Hepatocyte (in vitro differentiated cells): Measurements from ENCODE around the gene UGT1A6. TPM values are rescaled to one million over a fixed set of nuclear protein-coding genes. Genes with fewer than 3 reads are reported as not detected.

Experiments
- DNase-seq: peaks from one replicate; pipeline ENCODE4 v3.0.0-alpha.2; 2016; ENCODE audit warnings: low spot score
- H2AFZ ChIP-seq: fragments of 200-600 bp; sonication (generic); 2 replicates; pipeline ENCODE4 v1.6.0; 2016; ENCODE audit warnings: antibody characterized with exemption, mild to moderate bottlenecking
- H3K27ac ChIP-seq: fragments of 200-600 bp; sonication (generic); 2 replicates; pipeline ENCODE4 v1.5.1; 2016; ENCODE audit warnings: mild to moderate bottlenecking
- H3K27me3 ChIP-seq: fragments of 200-600 bp; sonication (generic); 2 replicates; pipeline ENCODE4 v1.6.1; 2016
- H3K36me3 ChIP-seq: fragments of 200-600 bp; sonication (generic); replicated peaks from 2 replicates; pipeline ENCODE4 v1.5.1; 2016; ENCODE audit warnings: low read depth; ENCODE audit not compliant: insufficient read depth
- H3K4me1 ChIP-seq: fragments of 200-600 bp; sonication (generic); 2 replicates; pipeline ENCODE4 v1.5.1; 2016; ENCODE audit warnings: mild to moderate bottlenecking, moderate library complexity; ENCODE audit not compliant: insufficient read depth
- H3K4me2 ChIP-seq: fragments of 200-600 bp; sonication (generic); 2 replicates; pipeline ENCODE4 v1.6.0; 2016
- H3K4me3 ChIP-seq: fragments of 200-600 bp; sonication (generic); 2 replicates; pipeline ENCODE4 v1.5.1; 2016; ENCODE audit warnings: mild to moderate bottlenecking
- H3K79me2 ChIP-seq: fragments of 200-600 bp; sonication (generic); 2 replicates; pipeline ENCODE4 v1.6.0; 2017; ENCODE audit warnings: mild to moderate bottlenecking
- H3K9me2 ChIP-seq: fragments of 200-600 bp; sonication (generic); replicated peaks from 2 replicates; pipeline ENCODE4 v1.6.0; 2017; ENCODE audit warnings: mild to moderate bottlenecking; ENCODE audit not compliant: insufficient read depth
- H3K9me3 ChIP-seq: fragments of 200-600 bp; sonication (generic); 2 replicates; pipeline ENCODE4 v1.5.1; 2016; ENCODE audit warnings: low read depth, mild to moderate bottlenecking
- H4K20me1 ChIP-seq: fragments of 200-600 bp; sonication (generic); 2 replicates; pipeline ENCODE4 v1.6.0; 2016; ENCODE audit warnings: mild to moderate bottlenecking; ENCODE audit not compliant: insufficient read depth, poor library complexity, severe bottlenecking
- EZH2 ChIP-seq: fragments of 200-600 bp; sonication (generic); IDR thresholded peaks from 2 replicates; pipeline ENCODE4 v1.6.1; 2016; ENCODE audit warnings: antibody characterized with exemption, mild to moderate bottlenecking, borderline replicate concordance
- EZH2phosphoT487 ChIP-seq: fragments of 200-600 bp; sonication (generic); IDR thresholded peaks from one replicate; pipeline ENCODE4 v1.6.1; 2018; ENCODE audit warnings: antibody characterized with exemption, mild to moderate bottlenecking, low read depth, moderate library complexity; ENCODE audit not compliant: unreplicated experiment, severe bottlenecking
- WGBS: methylation state at CpG from one replicate; pipeline ENCODE4 v1.1.6; 2016; ENCODE audit warnings: low lambda C conversion rate; ENCODE audit errors: missing lambda C conversion rate; 5-methylcytosine and 5-hydroxymethylcytosine counted together
- polyA plus RNA-seq: library from polyadenylated mRNA; unstranded; fragments of >200 nt; fragmentation: Nextera tagmentation; extraction: Ambion mirVana; gene quantifications from 2 replicates; pipeline ENCODE4 v1.2.1, GENCODE V29; 2016
- total RNA-seq: library from RNA; depleted of rRNA; stranded (reverse); fragments of >200 nt; gene quantifications from 2 replicates; pipeline ENCODE4 v1.2.3, GENCODE V29; 2014
- TF ChIP-seq, protein P1 (sequence below): fragments of 200-600 bp; sonication (generic); IDR thresholded peaks from 2 replicates; pipeline ENCODE4 v1.5.1; 2016; ENCODE audit warnings: antibody characterized with exemption, mild to moderate bottlenecking; ENCODE audit not compliant: poor library complexity

Gene UGT1A6
- total and polyA plus RNA-seq, 2 experiments from 2014 or later: 0.77 to 3.4 TPM

DNA sequence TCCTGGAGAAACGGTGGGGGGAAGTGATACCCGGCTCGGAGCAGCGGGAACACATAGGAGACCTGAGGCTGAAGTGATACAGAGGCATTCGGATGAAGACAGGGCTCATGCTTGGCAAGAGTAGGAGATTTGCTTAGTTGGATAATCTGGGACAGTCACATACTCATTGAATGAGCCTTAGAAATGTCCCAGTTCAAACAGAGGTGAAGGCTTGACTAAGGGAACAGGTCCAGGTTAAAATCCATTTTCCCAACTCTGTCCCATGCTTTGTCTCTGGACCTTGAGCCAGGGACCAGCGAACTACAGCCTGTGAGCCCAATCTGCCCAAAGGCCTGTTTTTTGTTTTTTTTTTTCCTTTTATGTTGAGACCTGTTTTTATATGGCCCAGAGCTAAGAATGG is 1.3 kb downstream of the UGT1A6 start:
- Histone ChIP-seq H3K27ac (no peak overlapping the region), H3K4me3 (no peak overlapping the region), H3K9me3 (no peaks in the 10 kb centered on the region), H3K27me3 (no peaks in the 10 kb centered on the region), H3K4me1 (peaks cover 5% of the 10 kb centered on the region), H3K4me2 (no peak overlapping the region), H2AFZ (no peak overlapping the region), H4K20me1 (no peaks in the 10 kb centered on the region), H3K9me2 (no peaks in the 10 kb centered on the region), H3K79me2 (no peaks in the 10 kb centered on the region), H3K36me3 (no peaks in the 10 kb centered on the region)
- WGBS: 94% methylated on average over 6 of the region's 6 CpGs
- TF ChIP-seq EZH2phosphoT487 (no peak), EZH2 (no peak)
- TF ChIP-seq, protein P1, sequence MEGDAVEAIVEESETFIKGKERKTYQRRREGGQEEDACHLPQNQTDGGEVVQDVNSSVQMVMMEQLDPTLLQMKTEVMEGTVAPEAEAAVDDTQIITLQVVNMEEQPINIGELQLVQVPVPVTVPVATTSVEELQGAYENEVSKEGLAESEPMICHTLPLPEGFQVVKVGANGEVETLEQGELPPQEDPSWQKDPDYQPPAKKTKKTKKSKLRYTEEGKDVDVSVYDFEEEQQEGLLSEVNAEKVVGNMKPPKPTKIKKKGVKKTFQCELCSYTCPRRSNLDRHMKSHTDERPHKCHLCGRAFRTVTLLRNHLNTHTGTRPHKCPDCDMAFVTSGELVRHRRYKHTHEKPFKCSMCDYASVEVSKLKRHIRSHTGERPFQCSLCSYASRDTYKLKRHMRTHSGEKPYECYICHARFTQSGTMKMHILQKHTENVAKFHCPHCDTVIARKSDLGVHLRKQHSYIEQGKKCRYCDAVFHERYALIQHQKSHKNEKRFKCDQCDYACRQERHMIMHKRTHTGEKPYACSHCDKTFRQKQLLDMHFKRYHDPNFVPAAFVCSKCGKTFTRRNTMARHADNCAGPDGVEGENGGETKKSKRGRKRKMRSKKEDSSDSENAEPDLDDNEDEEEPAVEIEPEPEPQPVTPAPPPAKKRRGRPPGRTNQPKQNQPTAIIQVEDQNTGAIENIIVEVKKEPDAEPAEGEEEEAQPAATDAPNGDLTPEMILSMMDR: no peak
- DNase-seq: no peak

DNA sequence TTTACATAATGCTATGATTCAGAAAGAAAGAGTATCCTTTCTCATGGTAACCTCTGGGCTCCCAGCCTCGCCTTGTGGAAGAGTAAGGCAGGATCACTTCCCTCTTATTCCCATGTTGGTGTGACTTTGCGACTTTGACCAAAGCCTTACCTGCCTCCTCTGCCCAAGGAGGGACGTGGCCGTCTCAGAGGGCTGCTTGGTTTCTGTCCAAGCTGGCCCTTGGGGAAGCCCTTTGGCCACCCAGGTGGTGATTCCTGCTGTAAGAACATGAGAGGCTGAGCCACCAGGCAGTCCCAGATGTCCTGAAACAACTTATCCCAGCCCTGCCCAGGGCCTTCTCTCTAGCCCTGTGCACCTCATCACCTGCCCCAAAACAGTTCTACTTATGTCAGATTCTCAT is 6.0 kb downstream of the UGT1A6 start:
- Histone ChIP-seq H3K79me2 (no peaks in the 10 kb centered on the region), H3K27ac (no peak overlapping the region), H3K9me2 (no peaks in the 10 kb centered on the region), H2AFZ (no peak overlapping the region), H4K20me1 (no peaks in the 10 kb centered on the region), H3K27me3 (no peaks in the 10 kb centered on the region), H3K4me2 (no peak overlapping the region), H3K4me3 (no peak overlapping the region), H3K36me3 (no peaks in the 10 kb centered on the region), H3K4me1 (peaks cover 8% of the 10 kb centered on the region), H3K9me3 (no peaks in the 10 kb centered on the region)
- 100% methylated on average over 4 of the region's 4 CpGs for WGBS
- DNase-seq: no peak
- no peak for TF ChIP-seq EZH2phosphoT487
- TF ChIP-seq, protein P1: no peak

DNA sequence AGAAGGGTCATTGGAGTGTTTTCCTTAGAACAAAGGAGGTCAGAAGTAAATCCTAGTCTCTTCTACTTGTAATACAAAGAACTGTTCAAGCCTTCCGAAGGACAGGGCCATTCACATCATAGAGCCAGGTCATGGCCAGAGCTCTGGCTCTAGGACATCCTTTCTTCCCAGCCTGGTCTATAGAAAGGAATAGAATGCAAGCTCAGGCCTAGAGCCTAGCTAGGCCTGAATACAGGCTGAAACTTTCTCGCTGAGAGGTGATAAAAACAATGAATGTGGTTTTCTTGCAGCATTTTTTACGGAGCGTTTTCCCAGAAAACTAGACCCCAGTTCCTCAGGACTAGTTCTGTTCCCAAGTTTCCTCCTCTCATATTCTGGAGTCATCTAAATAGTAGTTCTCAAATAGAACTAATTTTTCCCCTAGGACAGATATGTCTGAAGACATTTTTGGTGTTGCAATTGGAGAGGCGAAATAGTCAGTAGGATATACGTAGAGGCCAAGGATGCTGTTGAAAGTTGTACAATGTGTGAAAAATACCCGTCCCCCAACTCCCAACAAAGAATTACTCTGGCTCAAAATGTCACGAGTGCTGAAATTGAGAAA is 6.8 kb downstream of the UGT1A6 start:
- H3K27ac ChIP-seq: peak overlapping the region; percentile 67

More for the DNA sequence above, 6.8 kb downstream of the UGT1A6 start:
- Histone ChIP-seq H3K4me3 (no peak overlapping the region), H3K9me3 (no peaks in the 10 kb centered on the region), H3K4me1 (peaks cover 6% of the 10 kb centered on the region), H3K36me3 (no peaks in the 10 kb centered on the region), H3K4me2 (no peak overlapping the region), H3K9me2 (no peaks in the 10 kb centered on the region), H4K20me1 (no peaks in the 10 kb centered on the region), H3K79me2 (no peaks in the 10 kb centered on the region), H2AFZ (no peak overlapping the region), H3K27me3 (no peaks in the 10 kb centered on the region)
- DNase-seq: no peak
- TF ChIP-seq, protein P1: no peak
- no peak for TF ChIP-seq EZH2
- TF ChIP-seq EZH2phosphoT487: no peak
- WGBS: 83% methylated on average over 8 of the region's 8 CpGs
